T-helper 22 cell (primary cell): Measurements from ENCODE around the gene SIGLEC1.

Source experiments
- DNase-seq: peaks from one replicate; pipeline ENCODE4 v3.0.0-alpha.2; 2020; ENCODE audit warnings: low read depth

SIGLEC1 gene

DNA sequence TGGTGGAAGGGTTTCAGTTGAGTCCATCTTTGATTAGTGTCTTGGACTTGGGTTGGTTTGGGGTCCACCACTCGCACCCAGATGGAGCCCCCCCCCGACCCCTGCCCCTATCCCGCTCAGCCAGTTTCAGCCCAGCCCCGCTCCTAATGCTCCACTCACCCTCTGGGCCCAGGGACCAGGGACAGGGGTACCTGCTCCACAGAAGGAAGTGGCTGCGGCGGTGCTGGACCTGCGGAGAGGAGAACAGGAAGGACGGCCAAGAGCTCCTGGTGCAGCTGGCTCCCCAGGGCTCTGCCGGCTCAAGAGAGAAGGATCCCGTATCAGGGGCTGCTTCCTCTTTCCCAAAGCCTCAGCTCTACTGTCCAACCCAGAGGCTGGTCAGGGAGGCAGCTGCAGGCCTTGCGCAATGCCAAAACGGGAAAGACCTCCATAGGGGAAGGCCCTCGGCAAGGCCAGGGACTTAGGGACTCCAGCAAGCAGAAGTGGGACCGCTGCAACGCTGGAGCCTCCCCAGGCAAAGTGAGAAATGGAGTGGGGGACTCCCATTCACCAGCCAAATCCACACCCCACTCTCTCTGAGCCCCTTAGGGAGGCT lies at the start of gene SIGLEC1:
Gene SIGLEC1 (minus strand): TSS at position 322 of the 595 bp plus-strand sequence. CDS start 5,472 bp downstream, outside the sequence.
- no peak for DNase-seq

DNA sequence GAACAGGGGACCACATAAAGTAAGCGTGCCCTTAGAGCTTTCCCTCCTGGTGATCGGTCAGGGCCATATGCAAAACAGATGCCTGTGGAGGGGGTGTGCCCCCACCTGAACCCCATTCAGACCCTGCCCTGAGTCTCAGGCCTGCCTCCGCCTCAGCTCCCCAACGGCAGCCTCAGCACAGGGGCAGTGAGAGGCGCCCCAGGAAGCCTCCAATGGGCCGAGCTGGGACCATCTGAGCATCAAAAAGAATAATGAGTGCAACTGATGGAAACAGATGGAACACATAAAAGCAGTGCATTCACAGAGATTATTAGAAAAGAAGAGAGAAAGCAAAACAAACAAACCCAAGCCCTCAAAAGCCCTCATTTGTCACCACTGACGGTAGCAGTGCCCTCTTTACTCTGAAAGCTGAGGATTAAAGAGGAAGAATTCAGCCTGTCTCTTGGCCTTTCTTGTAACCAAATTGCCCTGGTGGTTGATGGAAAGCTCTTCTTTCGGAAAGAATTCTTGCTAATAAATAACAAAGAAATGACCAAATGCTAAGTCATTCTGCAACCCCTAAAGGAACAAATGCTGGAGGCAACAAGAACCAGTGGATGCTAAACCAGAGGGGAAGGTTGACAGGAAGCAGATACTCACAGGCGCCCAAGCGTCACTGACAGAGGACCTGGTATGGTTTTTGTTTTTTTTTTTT lies 48.4 kb upstream of the SIGLEC1 start:
- no peak for DNase-seq

DNA sequence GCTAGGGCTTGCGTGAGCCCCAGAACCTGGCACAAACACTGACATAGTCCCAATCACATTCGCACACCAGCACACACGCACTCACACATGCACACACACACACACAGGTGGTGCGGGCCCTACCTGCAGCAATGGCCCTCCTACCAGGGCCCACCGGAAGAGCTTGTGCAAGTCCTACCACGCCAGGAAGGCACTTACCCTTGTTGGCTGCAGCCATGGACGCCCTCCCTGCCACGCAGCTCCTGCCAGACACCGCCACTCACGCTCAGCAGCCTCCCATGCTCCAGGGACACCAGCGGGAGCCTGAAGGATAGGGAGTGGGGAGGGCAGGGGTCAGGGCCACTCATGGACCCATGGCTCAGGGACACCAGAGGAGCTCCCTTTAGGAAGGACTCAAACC lies 47.5 kb upstream of the SIGLEC1 start:
- no peak for DNase-seq

DNA sequence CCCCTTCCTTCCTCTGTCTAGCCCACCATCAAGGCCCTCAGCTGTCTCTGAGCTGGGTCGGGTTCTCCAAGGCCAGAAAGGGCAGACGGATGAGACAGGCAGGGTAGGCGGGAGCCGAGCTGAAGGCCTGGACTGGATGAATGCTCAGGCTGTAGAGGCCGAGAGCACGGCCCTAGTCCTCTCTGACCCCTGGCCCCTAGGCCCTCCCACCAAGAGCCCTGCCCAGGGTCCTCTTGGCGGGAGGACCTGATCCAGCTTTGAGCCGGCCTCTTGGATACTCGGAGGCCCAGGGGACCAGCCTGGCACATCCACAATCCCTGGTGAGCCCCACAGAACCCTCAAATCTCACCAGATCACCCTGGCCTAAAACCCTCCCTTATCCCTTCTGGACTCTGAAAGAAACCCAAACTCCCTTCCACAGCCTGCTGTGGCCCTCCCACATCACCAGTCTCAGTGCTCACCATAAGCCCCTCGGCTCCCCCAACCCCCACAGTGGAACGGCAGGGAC lies 47.0 kb upstream of the SIGLEC1 start:
- DNase-seq, result no peak

DNA sequence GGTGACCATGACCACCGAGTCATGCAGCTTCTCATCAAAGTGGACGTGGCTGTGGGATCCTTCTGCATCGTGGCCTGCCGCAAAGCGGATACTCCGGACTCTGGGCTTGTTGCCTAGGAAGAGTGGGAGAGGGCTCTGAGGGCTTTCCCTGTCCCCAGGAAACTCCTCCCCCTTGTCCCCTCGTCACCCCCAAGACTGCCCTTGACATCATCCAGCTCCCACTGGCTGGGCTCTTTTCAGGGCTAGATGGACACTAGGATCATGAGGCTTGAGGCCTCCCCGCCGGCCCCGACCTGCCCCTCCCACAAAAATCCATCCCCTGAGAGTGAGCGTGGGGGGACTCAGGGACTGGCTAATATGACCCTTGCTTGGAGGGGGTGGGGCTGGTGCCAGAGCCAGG lies 46.2 kb upstream of the SIGLEC1 start:
- no peak for DNase-seq

DNA sequence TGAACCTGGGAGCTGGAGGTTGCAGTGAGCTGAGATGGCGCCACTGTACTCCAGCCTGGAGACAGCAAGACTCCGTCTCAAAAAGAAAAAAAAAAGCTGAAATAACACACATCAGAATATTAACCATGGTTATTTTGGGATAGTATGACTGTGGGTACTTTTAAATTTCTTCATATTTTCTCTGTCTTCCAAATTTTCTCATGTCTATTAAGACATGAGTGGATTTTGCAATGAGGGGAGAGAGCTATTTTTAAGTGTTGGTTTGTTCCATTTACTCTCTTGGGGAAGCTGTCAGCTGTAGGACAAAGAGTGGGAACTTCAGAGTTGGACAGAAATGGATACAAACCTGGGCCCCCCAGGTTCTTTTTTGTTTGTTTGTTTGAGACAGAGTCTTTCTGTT lies 44.9 kb upstream of the SIGLEC1 start:
- DNase-seq, result no peak

DNA sequence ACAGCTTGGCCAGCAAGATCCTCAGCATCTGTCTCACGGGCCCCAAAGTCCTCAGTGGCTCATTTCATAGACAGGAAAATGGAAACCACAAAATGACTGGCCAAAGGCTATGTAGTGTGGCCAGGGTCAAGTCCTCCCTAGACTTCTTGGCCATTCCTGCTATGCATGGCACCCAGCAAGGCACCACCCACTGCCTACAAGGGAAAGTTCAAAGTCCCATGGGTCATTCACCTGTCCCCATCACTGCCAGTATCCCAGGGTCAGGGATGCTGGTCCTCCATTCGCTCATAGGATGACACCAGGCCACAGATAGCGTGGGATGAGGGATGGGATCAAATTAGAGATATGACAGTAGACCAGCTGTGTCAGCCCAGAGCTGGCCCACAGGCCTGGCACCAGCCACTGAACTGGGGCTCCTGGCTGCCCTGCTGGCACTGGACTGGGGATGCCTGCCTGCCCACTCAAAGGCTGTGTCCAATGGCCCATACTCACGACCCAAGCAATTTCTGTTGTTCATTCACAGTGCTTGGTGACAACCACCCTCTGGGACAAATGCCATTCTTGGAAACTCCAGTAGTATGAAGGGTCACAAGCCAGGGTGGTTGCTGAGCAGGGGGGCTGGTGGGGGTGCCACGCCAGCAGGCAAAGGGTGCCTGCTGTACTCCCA lies 43.5 kb upstream of the SIGLEC1 start:
- DNase-seq, result no peak

DNA sequence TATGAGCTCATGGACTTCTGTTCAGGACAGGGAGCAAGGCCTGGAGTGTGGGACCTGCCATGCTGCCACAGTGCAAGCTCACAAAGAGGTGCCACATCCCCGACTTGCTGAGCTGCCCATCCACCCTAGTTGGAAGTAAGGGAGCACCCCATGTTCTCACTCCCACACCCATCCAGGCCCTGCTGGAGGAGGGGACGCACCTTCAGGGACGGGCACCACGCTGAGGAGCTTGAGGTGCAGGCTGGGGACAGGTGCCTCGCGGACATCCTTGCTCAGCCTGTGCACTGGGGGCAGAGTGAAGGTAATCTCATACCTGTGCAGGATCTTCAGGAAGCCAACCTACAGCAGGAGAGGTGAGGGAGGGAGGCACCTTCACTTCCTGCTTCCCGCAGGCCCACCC lies 42.9 kb upstream of the SIGLEC1 start:
- DNase-seq, result no peak

DNA sequence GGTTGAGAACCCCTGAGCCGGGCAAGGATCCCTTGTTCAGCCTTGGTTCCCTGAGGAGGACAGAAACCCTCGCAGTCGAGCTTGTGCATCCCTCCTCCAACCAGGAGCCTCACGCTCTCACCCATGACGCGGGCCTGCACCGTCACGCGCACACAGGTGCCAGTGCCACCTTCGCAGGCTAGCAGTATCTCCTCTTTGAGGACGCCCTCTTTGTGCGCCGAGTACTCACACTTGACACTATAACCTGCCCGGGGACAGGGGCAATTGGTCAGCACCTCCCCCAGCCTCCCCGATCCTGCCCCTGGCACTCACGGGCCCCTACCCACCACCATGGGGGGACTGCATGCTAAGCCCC lies 41.9 kb upstream of the SIGLEC1 start:
- DNase-seq, result no peak

DNA sequence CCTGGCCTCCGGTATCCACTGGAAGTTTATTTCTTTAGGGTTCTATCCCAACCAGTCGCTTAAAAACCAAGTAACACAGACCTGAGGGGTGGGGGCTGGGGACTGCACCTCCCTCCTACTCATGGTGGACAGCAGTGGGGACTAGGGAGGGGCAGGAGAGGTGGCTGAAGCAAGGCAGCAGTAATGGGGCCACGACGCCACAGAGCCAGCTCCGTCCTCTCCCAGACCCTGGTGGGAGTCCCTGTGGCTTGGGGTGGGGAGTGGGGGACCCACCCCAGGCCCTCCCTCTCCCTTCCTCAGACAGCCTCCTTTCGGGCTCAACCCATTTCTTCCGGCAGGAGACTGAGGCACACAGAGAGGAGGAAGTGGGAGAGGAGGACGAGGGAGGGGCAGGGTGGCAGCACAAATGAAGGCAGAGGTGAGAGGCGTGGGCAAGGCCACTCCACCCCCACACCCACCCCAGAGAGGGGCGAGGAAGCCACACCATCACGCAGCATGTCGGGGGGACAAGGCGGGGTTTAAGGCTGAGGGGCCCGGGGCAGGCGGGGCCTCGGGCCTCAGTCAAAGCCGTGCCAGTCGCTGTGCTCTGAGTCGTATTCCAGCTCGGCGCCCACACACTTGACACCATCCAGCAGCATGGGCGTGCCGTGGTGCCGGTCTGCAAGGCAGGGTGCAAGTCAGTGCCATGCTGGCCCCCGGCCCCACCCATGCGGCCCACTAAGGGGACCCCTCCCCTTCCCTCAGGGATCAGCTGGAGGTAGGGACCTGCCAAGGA lies 41.3 kb upstream of the SIGLEC1 start:
- no peak for DNase-seq

DNA sequence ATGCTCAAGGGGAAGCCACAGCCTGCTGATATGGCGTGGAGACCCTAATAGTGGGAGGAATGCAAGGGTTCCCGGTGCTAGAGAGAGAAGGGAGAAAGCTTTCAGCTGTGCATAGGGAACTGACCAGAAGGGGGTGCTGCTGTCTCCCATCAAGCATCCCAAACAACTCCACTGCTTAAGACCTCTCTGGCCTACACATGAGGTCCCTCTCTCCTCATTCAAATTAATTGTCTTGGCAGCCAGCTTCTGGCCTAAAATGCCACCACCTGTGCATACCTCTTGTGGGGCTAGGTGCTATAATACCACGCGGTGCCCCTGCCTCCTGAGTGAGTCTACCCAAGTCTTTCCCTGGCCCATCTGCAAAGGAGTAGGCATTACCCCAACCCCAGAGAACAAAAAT lies 40.7 kb upstream of the SIGLEC1 start:
- peak; percentile 27 for DNase-seq

DNA sequence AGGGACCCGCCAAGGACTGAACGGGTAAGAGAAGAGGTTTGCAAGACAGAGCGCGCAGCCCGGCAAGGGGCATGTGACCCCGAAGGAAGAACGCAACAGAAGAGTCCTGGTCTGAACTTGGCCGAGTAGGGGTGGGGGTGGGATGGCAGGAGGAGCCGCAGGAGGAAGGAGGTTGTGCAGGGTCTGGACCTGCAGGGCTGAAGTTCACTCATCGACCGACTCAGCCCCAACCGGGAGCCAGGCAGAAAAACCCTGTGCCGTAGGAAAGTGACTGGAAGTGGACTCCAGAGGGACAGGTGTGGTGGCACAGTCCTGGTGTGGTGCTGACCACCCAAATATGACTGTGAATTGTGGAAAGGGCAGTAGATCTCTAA lies 40.0 kb upstream of the SIGLEC1 start:
- DNase-seq, result no peak

DNA sequence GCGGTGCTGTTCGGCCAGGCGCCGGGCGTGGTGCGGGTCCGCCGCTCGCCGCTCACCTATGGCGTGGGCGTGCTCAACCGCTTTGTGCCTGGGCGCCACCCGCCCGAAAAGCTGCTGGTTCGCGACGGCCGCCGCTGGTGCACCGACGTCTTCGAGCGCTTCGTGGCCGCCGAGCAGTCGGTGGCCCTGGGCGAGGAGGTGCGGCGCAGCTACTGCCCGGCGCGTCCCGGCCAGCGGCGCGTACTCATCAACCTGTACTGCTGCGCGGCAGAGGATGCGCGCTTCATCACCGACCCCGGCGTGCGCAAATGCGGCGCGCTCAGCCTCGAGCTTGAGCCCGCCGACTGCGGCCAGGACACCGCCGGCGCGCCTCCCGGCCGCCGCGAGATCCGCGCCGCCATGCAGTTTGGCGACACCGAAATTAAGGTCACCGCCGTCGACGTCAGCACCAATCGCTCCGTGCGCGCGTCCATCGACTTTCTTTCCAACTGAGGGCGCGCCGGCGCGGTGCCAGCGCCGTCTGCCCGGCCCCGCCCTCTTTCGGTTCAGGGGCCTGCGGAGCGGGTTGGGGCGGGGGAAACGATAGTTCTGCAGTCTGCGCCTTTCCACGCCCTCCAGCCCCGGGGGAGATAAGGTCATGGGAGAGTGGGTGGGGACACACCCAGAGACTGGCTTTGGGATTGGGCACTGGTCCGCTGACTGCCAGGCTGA lies 39.4 kb upstream of the SIGLEC1 start:
- peak; percentile 34 for DNase-seq

DNA sequence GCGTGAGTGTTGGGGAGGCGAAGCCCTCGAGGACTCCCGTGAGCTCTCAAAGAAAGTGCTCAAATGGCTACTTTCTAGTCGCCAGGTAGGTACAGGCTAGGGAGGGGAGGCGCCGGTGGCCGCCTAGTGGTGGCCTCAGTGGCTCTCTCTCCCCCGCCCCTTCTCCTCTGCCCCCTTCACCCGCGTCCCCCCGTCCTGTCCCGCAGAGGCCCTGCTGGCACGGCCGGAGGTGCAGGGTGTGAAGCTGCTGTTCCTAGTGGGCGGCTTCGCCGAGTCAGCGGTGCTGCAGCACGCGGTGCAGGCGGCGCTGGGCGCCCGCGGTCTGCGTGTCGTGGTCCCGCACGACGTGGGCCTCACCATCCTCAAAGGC lies 38.9 kb upstream of the SIGLEC1 start:
- no peak for DNase-seq

DNA sequence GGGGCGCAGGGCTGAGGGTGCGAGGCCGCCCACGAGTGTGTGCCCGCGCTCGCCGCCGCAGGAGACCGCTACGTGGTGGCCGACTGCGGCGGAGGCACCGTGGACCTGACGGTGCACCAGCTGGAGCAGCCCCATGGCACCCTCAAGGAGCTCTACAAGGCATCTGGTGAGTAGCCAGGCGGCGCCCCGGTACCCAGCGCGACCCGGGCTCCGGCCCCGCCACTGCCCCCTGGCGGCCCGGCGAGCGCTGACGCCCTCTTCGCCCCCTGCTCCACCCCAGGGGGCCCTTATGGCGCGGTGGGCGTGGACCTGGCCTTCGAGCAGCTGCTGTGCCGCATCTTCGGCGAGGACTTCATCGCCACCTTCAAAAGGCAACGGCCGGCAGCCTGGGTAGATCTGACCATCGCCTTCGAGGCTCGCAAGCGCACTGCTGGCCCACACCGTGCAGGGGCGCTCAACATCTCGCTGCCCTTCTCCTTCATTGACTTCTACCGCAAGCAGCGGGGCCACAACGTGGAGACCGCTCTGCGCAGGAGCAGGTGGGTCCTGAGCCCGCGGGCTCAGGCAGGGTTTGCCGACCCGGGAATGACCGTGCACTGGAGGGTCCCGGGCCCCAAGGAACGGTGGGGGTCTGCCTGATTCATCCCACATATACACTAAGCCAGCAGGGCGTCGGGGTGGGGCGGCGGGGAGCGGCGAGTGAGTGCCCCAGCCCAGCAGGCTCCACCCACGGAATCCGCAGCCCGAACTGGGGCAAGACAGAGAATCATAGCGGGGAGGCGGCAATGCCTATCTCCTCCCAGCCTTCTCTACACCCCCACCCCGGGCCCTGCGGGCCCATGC lies 37.5 kb upstream of the SIGLEC1 start:
- no peak for DNase-seq

DNA sequence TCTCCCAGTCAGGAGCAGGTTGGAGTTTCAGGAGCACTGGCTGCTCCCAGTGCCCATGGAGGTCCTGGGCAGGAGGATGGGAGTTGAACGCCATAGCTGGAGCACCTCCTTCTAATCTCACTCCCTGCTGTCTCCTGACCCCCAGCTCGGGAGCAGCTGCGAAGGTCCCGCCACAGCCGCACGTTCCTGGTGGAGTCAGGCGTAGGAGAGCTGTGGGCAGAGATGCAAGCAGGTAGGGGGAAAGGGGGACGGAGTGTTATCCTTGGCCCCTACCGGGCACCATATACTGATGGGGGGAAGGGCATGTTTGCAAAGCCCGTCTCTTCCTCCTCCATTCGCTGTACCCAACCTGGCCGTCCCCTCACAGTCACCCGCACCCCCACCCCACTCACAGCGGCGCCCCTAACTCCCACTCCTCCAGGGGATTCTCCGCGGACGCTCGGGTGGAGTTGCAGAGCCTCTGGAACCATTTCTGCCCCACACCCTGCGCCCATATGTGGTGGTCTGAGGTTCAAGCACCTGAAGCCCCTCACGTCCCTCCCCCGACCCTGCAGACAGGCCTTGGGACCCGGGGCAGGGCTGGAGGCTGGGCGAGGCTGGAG lies 36.8 kb upstream of the SIGLEC1 start:
- DNase-seq, result no peak

DNA sequence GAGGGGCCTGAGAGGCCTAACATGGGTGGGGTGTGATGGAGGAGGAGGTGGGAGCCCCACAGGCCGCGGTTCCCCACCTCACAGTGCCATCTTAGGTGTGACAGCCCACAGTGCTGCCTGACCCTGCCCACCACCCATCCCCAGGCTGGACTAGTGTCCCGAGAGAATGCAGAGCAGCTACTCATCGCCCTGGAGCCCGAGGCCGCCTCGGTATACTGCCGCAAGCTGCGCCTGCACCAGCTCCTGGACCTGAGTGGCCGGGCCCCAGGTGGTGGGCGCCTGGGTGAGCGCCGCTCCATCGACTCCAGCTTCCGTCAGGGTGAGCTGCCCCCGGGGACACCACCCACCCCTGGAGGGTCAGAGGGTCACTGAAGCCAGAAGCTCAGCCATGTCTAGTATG lies 35.7 kb upstream of the SIGLEC1 start:
- no peak for DNase-seq

DNA sequence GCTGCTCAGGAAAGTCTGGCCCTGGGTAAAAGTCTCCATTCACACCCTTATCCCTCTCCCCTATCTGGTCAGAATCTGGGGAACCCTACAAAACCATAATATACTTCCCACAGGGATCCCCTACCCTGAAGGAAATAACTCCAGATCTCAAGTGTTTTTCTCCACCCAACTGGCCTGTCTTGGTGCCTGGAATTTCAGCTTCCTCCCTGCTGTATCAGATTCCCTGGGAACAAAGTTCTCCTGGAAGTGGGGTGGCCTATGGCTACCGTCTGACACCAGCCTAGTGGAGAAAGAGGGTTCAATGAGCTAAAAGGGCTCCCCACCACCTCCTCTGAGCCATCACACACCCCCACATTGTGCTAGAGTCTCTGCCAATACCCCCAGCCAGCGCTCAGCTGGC lies 35.1 kb upstream of the SIGLEC1 start:
- DNase-seq, result no peak

DNA sequence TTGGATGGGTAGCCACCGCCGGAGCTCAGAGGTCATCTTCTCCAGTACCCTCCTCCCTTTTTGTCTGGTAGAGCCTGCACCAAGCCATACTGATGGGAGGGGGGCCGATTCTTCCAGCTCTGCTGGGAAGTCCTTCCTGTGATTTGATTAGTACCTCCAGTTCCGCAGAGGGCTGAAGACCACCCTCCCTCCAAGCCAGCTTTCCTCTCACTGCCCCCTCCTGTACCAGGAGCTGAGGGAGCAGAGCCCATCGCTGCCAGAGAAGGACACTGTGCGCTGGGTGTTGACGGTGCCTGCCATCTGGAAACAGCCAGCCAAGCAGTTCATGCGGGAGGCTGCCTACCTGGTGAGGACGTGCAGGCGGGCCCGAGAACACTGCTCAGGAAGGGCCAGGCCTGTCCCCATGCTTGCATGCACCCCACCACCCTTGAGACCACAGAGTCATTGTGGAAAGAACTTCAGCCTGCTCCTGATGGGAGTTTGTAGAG lies 33.3 kb upstream of the SIGLEC1 start:
- DNase-seq, result no peak

DNA sequence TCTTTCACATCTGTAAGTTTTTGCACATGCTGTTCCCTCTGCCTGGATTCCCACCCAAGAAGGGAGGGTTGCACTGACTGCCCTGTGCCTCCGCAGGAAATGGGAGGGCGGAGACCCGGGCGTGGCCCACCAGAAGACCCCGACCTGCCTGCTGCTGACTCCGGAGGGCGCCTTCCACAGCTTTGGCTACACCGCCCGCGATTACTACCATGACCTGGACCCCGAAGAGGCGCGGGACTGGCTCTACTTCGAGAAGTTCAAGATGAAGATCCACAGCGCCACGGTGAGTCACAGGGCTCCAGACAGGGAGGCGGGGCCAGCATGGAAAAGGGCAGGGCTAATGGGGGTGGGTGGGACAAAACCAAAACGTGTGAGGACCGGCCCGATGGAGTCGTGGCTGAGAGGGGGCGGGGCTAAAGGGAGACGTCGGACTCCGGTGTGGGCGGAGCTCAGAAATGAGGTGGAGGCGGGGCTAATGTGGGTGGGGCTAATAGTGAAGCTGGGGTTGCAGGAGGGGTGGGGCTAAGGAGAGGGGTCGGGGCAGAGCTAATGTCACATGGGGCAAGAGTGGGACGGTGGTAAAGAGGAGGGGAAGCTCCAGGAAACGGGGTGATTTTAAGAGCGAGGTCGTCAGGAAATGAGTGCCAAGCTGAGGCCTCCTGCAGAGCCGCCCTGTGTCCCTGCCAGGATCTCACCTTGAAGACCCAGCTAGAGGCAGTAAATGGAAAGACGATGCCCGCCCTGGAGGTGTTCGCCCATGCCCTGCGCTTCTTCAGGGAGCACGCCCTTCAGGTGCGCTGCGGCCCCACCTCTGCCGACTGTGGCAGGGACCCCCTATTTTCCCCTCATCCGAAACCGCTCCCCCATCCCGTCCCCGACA lies 32.6 kb upstream of the SIGLEC1 start:
- DNase-seq, result peak; percentile 74
